ENCODE measurements around the gene PSAT1.

The PSAT1 gene

DNA sequence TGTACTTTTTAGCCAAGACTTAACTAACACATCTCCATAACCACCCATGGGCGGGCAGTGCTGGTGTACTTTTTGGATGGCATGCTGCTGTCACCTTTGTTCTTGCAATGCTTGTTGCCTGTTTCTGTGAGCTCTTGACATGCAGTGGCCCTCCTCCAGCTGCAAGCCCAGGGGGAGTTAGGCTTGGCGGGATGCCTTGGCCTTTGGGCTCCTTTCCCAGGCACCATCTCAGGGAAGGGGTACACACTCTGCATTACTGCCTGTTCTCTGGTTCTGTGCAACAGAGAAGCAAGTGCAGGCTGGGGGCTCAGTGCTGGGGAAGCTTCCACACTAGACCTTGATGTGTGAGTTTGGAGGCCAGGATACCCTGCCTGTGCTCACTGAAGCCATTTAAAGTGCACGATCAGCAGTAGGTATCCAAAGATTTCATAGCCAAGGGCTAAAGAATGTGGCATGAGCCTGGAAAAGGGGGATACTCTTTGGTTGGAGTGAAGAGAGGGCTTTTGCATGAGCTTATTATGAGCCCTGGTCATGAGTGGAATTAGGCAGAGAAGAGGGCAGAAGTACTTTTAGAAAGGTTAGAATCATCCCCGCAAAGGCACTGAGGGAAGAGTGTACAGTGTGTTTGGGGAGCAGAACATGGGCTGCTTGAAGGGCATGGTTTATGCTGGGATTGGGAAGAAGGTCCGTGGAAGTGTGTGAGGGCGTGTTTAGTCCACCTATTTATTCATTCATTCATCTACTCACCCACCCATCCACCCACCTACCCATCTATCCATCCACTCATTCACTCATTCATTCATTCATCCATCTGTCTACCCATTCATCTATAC, 22.5 kb downstream of the PSAT1 start:
- DNase-seq = no peak

DNA sequence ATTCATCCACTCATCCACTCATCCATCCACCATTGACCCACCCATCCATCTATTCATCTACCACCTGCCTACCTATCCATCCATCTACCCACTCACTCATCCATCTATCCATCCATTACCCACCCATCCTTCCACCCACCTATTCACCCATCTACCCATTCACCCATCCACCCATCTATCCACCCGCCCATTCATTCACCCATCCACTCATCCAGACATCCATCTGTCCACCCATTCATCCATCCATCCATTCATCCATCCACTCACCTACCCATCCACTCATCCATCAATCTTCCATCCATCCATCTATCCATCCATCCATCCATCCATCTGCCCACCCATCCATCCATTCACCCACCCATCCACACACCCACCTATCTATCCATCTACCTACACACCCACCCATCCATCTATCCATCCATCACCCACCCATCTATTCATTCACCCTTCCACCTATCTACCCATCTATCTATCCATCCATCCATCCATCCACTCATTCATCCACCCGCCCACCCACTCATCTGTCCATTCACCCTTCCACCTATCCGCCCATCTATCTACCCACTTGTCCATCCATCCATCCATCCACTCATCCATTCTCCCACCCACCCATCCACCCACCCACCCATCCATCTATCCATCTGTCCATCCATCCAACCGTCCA, 23.2 kb downstream of the PSAT1 start:
- no peak for DNase-seq

DNA sequence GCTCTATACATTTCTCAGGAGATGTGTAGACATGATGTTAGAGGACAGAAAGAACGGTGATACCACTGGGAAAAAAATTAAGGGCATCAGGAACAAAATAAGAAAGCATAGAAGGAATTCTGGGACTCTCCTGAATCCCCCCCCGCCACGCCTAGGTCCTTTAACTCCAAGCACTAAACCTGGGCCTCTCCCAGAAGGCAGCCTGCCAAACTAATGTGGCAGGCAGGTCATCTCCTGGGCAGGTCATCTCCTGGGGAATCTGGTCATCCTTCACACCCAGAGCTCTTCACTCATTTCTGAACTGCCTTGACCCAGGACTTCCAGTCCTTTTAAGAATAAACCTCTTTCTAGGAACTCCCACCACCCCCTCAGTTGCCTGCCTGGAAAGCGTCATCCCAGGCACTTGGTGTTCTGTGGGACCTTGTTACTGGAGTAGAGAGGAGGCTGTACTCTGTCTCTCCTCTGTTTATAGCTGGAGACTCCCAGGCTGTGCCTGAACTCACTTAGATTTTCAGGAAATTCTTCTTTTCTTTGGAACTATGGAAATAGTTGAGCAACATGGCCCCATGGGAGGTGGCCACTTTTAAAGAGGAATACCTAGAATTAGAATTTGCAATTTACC, 24.1 kb downstream of the PSAT1 start:
- no peak for DNase-seq

DNA sequence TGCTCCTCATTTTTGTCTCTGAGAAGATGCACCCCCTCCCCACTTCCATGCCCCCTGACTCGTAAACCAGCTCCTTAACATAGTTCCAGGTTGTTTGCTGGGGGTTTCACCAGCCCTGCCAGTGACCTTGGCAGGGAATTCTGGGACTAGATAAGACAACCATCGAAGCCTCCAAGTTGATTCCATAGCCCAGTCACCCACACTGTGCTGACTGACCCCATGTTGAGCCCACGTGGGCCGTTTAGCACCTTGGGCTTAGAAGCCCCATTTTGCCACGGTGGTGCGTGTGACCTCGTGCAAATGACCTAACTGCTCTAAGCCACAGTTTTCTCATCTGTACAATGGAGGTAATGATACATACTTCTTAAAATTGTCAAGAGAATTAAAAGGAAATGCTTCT, 24.6 kb downstream of the PSAT1 start:
- no peak for DNase-seq

DNA sequence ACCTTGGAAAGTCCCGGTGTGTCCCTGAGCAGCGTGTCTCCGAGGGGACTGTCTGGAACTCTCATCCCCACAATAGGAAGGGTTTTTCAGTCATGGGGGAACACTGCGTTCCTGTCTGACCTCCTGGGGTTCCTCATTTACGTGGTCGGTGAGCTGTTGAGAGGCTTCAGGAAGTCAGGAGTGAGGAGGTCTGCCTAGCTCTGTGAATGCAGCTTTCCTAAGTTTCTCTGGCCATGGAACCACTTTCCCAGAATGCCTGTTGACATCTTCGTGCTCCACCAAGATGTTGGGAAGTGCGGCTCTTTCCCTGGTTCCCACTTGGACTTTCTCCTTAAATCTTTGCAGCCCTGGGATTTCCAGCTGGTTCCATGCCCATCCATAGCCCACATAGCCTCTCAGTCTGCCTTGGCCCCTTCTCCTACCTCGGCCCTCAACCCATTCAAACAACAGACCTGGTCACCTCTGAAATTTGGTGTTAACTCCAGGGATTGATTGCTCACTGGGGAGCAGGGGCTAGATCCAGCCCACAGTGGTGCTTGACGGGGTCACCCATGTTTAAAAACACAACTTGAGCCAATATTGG, 27.2 kb downstream of the PSAT1 start:
- DNase-seq = no peak

DNA sequence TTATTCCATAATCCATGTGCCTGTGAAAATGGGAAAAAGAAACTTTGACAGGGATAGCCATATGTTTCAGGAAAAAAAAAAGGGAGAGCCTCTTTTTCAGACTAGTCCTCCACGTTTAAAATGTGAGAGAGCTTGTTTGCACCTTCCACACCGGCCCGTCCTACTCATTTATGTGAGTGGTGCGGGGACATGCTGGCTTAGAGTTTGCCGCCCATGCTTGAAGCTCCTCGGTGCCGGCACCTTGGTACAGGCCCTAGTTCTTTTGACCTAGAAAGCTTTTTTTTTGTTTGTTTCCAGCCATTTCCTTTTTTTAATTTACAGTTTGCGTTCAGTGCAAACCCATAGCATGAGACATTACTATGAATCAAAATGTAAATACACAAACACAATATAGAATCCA, 27.8 kb downstream of the PSAT1 start:
- no peak for DNase-seq

DNA sequence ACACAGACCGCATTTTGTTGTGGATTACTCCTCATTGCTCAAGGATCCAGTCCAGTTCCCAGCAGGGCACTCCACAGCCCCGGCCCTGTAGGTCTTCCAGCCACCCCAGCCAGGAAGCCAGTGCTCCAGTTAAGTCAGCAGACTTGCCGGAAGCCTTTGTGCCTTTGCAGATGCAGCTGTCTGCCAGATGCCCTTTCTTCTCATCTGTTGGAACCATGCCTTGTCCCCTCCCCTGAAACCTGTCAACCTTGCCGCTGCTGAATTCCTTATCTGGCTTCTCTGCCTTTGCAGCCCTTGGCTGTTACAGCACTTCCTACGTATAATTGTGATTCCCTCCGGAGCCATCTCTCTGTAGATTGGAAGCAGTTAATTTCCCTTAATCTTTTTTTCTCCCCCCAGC, 28.4 kb downstream of the PSAT1 start:
- peak; percentile 76 for DNase-seq

DNA sequence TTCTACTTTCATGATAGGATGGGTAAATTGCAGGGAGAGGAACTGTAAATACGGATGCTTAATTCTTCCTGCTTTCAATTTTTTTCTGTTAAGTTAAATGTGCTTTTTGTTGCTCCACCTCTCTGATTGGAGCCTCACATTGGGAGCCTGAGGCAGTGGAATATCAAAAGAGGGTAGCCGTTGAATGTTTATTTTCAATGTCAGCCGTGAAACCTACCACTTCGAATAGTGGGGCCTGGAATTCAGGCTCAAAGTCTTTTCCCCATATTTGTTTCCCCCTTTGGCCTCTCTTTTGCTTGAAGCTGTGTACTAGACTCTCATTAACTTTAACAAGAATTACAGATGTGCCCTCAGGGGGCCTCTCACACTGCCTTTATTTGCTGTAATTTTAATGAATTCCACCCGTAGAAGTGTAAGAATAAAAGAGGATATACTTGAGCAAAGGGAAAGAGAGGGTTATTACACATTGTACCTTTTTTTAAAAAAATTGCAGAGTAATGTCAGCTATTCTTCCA, 29.0 kb downstream of the PSAT1 start:
- no peak for DNase-seq

DNA sequence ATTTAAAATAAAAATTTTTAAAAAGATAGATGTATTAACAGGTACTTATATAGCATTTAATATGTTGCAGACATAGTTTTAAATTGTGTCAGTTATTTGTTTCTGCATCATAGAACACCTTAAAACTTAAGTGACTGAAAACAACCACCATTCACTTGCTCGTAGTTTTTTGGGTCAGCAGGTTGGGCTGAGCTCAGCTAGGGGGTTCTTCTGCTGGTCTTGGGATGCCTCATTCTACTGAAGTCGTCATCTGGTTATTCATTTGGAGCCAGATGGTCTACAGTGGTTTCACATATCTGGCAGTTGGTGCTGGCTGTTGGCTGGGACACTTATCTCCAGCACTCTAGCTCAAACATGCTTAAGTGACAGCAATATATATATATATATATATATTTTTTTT, 29.6 kb downstream of the PSAT1 start:
- no peak for DNase-seq

DNA sequence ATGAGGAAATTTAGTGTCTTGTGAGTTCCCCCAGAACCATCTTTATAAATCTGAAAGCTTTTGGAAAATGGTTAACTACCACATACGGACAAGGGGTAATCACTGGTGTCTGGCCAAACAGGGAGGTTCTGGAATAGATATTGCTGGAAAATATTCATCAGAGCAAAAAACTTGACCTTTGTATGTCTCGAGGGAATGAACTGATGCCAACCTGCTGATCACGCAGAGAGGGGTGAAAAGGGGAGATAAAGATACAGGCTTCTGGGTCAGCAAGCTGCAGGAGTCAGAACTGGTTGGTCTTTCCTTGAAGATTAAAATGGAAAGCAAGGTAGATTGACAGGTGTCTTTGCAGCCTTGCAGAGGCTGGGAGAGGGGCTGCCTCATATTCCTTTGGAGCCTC, 35.5 kb downstream of the PSAT1 start:
- no peak for DNase-seq

DNA sequence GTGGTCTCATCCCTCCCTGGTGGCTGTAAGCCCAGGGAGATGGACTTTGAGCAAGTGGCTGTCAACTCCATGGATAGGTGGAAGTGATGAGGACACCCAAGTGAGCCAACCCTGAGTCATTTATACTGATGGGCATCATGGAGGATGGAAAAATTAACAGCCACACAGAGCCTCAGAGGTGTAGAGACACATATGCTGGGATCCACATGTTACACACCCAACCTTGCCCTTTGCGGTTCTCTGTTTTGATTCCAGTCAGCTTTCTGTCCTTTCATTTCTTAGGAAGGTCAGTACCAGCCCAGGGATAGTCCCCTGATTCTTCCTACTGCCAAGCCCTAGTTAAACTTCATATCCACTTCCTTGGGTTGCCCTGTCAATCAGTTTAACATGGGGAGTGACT, 51.9 kb downstream of the PSAT1 start:
- no peak for DNase-seq

DNA sequence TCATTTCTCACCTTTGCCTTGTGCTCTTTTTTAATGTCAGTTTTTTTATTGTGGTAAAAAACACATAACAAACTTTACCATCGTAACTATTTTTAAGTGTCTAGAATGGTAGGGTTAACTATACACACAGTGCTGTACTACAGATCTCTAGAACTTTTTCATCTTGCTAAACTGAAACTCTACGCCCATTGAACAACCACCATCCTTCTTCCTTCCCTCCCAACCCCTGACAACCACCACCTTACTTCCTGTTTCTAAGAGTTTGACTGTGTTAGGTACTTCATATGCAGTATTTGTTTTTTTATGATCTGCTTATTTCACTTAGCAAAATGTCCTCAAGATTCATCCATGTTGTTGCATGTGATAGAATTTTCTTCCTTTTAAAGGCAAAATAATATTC, 54.9 kb downstream of the PSAT1 start:
- no peak for DNase-seq

DNA sequence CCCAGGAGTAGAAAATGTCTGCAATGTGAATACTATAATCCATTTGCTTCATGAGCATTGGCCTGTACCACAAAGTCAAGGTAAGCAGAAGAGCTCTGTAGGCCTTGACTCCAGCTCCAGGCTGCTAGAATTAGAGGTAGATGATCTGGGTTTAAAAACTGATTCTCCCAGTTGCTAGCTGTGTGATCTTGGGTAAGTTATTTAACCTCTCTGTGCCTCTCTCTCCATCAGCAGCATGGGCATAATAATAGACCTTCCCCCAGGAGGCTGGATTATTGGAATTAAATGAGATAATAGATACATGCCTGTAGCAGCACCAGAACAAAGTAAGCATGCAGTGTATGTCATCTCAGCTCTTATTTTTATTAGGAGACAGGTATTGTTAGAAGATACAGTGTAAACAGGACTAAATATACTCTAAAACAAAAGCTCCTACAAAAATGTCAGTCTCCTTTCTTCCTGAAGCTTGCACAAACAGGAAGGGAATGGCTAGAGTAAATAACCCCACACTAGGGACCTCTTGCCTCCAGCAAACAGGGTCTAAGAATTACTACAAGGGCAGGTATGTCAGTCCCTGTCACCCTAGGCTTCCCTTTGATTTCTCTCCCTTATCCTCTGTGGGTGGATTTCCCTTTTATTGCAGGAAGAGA, 57.5 kb downstream of the PSAT1 start:
- DNase-seq = no peak

DNA sequence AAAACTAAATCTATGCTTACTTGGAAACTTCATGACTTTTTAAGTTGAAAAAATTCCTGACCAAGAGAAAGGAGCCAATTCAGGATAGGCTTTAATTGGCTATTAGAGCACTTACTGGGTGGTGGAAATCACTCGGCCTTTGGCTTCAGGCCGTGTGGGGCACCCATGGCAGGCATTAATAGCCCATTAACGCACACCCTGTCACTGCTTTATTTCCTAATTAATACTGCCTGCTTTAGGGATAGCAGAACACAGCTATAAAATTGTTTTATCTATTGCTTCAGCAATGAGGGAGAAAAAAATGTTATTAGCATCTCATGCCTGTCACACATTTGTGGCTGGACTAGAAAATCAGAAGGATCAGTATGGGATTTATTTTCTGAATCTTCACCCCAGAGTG, 58.1 kb downstream of the PSAT1 start:
- DNase-seq = no peak

DNA sequence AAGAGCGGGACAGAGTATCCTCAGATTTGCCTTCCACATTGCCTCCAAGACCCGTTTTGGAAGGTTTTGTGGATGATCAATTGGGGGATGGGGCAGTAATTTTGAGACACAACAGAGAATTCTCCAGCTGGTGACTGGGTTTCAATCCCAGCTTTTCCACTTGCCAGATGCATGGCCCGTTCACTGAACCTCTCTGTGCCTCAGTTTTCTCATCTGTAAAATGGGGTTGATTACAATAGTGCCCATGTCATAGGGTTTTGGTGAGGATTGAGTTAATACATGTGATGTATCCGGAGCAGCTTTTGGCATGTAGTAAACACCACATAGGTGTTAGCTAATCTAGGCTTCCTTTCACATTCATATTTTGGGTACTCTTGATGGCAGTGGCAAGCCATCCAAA, 59.7 kb downstream of the PSAT1 start:
- no peak for DNase-seq

DNA sequence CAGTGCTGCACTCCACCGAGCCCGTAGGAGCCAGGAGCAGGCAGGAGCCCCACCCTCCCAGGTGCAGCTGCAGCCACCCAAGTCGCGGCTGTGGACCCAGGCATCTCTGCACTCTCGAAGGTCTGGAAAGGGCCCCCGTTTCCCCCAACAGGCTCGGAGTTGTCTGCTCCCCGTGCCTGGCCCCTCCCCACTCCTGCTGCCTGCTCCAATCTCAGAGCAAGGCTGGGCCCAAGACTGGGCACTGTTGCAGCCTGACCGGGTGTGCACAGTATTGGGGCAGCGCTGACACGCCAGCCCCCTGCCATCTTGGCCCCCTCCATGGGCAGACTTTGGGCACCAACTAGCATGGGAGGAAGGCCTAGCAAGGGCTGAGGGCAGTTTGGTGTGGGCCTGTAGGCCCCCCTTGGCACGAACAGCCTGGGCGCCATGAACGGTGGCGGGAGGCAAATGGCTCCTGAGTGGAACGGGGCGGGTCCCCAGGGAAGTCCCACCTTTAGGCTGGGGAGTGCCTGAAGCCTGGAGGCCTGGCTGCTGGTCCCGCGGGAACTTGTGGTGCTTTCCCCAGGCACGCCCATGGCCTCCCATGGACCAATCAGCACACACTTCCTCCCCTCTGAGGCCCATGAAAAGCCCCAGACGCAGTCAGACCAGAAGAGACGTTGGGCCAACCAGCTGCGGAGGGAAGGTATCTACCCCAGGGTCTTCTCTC, 60.4 kb downstream of the PSAT1 start:
- DNase-seq = no peak

DNA sequence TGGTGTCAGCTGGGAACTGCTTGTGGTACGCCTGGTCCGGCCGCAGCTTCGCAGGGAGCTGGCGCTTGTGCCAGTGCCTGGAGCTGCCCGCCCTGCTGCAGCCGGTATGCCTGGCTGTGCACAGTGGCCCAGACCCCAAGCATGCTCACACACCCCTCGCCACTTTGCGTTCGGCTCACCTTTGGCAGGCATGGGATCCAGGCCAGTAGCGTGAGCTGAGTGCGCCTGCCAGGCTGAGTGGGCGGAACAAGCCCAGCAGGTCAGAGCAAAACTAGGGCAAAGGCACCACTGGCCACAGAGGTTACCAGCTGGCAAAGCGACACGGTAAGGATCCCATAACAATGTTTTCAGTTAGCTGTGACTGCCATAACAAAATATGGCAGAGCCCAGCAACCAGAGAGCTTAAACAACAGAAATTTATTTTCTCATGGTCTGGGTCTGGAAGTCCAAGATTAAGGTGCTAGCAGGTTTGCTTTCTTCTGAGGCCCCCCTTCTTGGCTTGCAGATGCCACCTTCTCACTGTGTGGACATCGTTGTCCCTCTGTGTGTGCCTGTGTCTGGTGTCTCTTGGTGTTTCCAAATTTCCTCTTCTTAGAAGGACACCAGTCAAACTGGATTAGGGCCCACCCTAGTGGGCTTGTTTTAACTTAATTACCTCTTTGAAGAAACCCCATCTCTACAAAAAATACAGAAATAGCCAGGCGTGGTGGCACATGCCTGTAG, 61.6 kb downstream of the PSAT1 start:
- no peak for DNase-seq

DNA sequence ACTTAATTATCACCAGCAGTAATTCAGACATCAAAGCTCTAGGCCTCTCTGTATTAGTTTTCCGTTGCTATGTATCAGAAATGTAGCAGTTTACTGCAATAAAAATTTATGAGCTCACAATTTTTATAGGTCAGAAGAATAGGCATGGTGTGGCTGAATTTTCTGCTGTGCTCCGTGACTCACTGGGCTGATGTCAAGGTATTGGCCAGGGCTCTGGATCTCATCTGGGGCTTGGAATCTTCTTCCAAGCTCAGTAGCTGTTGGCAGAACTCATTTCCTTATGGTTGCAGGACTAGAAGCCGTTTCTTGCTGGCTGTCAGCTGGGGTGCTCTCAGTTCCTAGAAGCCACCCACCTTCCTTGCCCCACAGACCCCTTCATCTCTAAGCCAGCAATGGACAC, 66.3 kb downstream of the PSAT1 start:
- no peak for DNase-seq

DNA sequence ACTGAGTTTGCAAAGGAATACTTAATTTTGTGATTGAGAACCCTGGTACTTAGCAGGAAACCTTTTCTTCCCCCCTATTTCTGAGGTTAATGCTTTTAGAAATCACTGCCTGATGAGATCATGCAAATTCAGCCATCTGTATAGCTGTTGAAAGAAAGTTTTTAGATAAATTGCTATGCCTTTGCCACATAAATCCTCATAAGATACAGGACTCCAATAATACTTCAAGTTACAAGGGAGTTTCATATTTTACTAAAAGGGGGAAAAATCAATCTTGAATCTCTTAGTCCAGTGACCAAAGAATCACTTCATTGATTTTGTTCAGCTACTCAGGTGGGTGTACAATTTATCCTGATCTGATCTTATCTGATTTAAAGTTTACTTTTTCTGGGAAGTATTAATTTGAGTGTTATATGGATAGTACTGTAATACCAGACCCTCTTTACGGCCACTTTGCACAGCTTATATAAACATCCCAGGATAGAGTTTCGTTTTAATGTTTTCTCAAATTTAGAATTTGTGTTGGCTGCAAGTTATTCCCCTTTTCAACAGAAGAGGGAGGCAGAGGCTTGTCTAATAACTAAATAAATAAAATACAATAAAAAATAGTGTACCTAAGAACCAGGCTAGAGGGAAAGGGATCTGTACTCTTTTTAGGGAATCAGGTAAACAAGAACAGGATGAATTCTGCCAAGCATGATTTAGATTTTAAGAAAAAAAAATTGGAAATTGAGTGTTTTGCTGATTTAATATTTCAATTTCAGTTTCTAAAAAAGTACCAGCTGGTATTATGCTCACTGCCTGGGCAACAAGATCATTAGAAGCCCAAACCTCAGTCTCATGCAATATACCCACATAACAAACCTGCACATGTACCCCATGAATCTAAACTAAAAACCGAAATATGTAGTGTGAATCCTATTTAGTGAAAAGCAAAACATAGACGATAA, 69.1 kb downstream of the PSAT1 start:
- peak; percentile 15 for DNase-seq

DNA sequence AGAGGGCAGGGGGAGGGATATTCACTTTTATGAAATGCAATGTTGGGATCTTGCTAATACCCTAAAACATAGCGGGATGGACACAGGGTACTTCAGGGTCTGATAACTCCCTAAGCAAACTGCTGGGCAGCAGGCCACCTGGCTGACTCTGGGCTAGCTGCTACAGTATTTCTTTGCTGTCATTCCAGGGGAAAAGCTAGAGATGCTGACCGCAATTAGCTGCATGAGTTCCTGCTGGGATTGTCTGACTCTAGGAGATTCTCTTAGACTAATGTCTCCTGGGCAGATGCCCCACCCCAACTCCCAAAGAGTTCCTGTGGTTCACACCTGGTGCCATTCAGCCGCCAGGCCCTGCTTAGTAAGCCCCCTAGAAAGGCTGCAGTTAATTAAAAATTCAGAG, 69.9 kb downstream of the PSAT1 start:
- DNase-seq = no peak

DNA sequence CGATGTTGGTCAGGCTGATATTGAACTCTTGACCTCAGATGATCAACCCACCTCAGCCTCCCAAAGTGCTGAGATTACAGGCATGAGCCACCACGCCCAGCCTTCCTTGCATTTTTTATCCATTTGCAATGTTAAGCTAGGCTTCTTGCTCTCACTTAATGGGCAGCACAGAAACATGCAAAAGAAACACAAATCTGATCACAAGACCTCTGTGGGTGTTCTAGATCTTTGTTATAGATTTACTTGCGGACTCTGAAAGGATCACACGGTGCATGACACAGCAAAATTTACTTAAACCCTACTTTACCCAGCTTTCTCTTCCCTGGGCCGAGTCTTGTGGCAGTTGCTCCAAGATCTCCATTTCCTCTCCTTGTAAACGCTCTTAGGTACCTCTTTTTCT, 71.3 kb downstream of the PSAT1 start:
- DNase-seq = no peak

Measured in NCI-H1105 treated with DMSO at 0.1 percent for 48 hours (cell line).